Measurements from ENCODE around the gene SLC2A13.
"Not testable (repeated sequence)": the region's sequence is repeated elsewhere in the genome, so short reads cannot be mapped to it uniquely, and the experiment has no call there.

The SLC2A13 gene

GRCh38 chr12:40032433-40033241 lies 73.2 kb downstream of the SLC2A13 start:
- no peak for TF ChIP-seq CTCF (IDR thresholded peaks at IDR 0.05; ENCODE audit: insufficient read depth, low read depth, low read length, missing control alignments)
- no peak overlapping the region for H3K4me3 ChIP-seq (ENCODE audit: low read length)
- DNase-seq (ENCODE audit: low read depth), result peak; percentile 38

- DNase-seq (ENCODE audit: low read depth), result no peak
- peak; percentile 14 for TF ChIP-seq CTCF (IDR thresholded peaks at IDR 0.05; ENCODE audit: insufficient read depth, low read depth, low read length, missing control alignments)
- no peak overlapping the region for H3K4me3 ChIP-seq (ENCODE audit: low read length)
Measured at GRCh38 chr12:40031965-40032364, 73.9 kb downstream of the SLC2A13 start.

- not testable (repeated sequence) for DNase-seq (ENCODE audit: low read depth); H3K4me3 ChIP-seq (ENCODE audit: low read length)
Measured at GRCh38 chr12:40030970-40031369, 74.9 kb downstream of the SLC2A13 start.

- H3K4me3 ChIP-seq (ENCODE audit: low read length), result no peak overlapping the region
- TF ChIP-seq CTCF (IDR thresholded peaks at IDR 0.05; ENCODE audit: insufficient read depth, low read depth, low read length, missing control alignments), result no peak
- DNase-seq (ENCODE audit: low read depth), result peak; percentile 47
Measured at GRCh38 chr12:40028296-40028695, 77.6 kb downstream of the SLC2A13 start.

GRCh38 chr12:40022850-40023249 lies 83.0 kb downstream of the SLC2A13 start:
- TF ChIP-seq CTCF (IDR thresholded peaks at IDR 0.05; ENCODE audit: insufficient read depth, low read depth, low read length, missing control alignments), result no peak
- DNase-seq (ENCODE audit: low read depth), result no peak
- H3K4me3 ChIP-seq (ENCODE audit: low read length), result no peak overlapping the region

GRCh38 chr12:40020261-40020691 lies 85.6 kb downstream of the SLC2A13 start:
- DNase-seq (ENCODE audit: low read depth), result no peak
- TF ChIP-seq CTCF (IDR thresholded peaks at IDR 0.05; ENCODE audit: insufficient read depth, low read depth, low read length, missing control alignments), result no peak
- H3K4me3 ChIP-seq (ENCODE audit: low read length), result no peak overlapping the region

- no peak overlapping the region for H3K4me3 ChIP-seq (ENCODE audit: low read length)
- TF ChIP-seq CTCF (IDR thresholded peaks at IDR 0.05; ENCODE audit: insufficient read depth, low read depth, low read length, missing control alignments), result no peak
- no peak for DNase-seq (ENCODE audit: low read depth)
Measured at GRCh38 chr12:40017488-40017887, 88.4 kb downstream of the SLC2A13 start.
